ENCODE measurements around the gene UBTD1.
A peak's percentile ranks its signal among the peaks of the same experiment; 100 is the strongest.
"Not testable (repeated sequence)": the region's sequence is repeated elsewhere in the genome, so short reads cannot be mapped to it uniquely, and the experiment has no call there.

The UBTD1 gene

GRCh38 chr10:97567891-97568290 is 69.2 kb downstream of the UBTD1 start:
- DNase-seq = no peak

GRCh38 chr10:97570146-97570788 is 71.5 kb downstream of the UBTD1 start:
- DNase-seq = no peak

GRCh38 chr10:97570789-97571471 is 72.2 kb downstream of the UBTD1 start:
- DNase-seq = no peak

- DNase-seq = no peak
Measured at GRCh38 chr10:97571622-97572021, 72.9 kb downstream of the UBTD1 start.

GRCh38 chr10:97572214-97572989 is 73.7 kb downstream of the UBTD1 start, which contains the start of gene ANKRD2:
Gene ANKRD2, plus strand, starts transcription at chr10:97572779. Its CDS starts 10 bp downstream, at chr10:97572789.
- DNase-seq = peak; percentile 48

GRCh38 chr10:97573021-97573420 is 74.3 kb downstream of the UBTD1 start:
- DNase-seq = no peak

- DNase-seq = no peak
Measured at GRCh38 chr10:97573672-97574071, 74.9 kb downstream of the UBTD1 start.

GRCh38 chr10:97574374-97575126 is 75.8 kb downstream of the UBTD1 start:
- no peak for DNase-seq

GRCh38 chr10:97575127-97575668 is 76.5 kb downstream of the UBTD1 start:
- DNase-seq = no peak

GRCh38 chr10:97576487-97576886 is 77.8 kb downstream of the UBTD1 start:
- DNase-seq = not testable (repeated sequence)

- DNase-seq = no peak
Measured at GRCh38 chr10:97577701-97578100, 79.0 kb downstream of the UBTD1 start.

- no peak for DNase-seq
Measured at GRCh38 chr10:97578171-97578844, 79.6 kb downstream of the UBTD1 start.

- DNase-seq = no peak
Measured at GRCh38 chr10:97580421-97581367, 82.0 kb downstream of the UBTD1 start.

GRCh38 chr10:97582169-97582568 is 83.4 kb downstream of the UBTD1 start:
- no peak for DNase-seq

GRCh38 chr10:97583476-97583875 is 84.8 kb downstream of the UBTD1 start:
- no peak for DNase-seq

GRCh38 chr10:97584060-97584797 is 85.5 kb downstream of the UBTD1 start, which contains the start of gene HOGA1:
Gene HOGA1, plus strand, starts transcription at chr10:97584389. Its CDS starts 315 bp downstream, at chr10:97584704.
- DNase-seq = no peak

GRCh38 chr10:97584798-97585438 is 86.2 kb downstream of the UBTD1 start:
- no peak for DNase-seq

- no peak for DNase-seq
Measured at GRCh38 chr10:97585439-97585811, 86.7 kb downstream of the UBTD1 start.

GRCh38 chr10:97587183-97587582 is 88.5 kb downstream of the UBTD1 start:
- DNase-seq = no peak

GRCh38 chr10:97589479-97589878 is 90.8 kb downstream of the UBTD1 start, which contains the start of gene C10orf62:
Gene C10orf62, plus strand, starts transcription at chr10:97589721. Its CDS starts 177 bp downstream, at chr10:97589898.
- DNase-seq = no peak

Data from activated T-cell treated with anti-CD3 and anti-CD28 coated beads, Interleukin-2, amount 50 U/mL, for 1 hour (primary cell).